NCI-H774 (cell line): ENCODE measurements around the gene ZNF641.

Experiments
- DNase-seq: peaks from one replicate; lab custom pipeline; 2025; lab: John Stamatoyannopoulos, UW

Gene ZNF641

GRCh38 chr12:48350249-48351021, at the start of gene ZNF641:
TSS of gene ZNF641 (minus strand) at chr12:48350919. CDS start at chr12:48348090, 2,829 bp downstream.
- DNase-seq, result peak; percentile 89

- DNase-seq, result no peak
Observed at GRCh38 chr12:48390026-48390425, 39.3 kb upstream of the ZNF641 start.

DNA sequence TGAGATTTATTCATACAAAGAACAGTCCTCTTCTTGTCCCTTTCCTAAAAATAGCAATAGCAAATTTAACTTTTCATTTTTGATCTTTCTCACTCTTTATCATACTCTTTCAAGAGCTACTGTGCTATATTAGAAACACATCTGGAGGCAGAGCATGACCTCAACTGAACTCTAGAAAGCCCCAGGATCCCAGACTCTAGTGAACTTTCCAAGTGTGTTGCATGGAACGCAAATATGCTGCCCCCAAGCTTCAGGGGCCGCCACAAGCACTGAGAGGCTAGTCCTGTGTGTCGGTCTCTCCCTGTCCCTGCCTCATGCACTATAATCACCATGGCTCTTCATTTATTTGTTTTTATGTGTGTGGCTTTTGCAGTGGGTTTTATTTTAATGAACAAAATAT, 38.7 kb upstream of the ZNF641 start:
- no peak for DNase-seq

- no peak for DNase-seq
Observed at GRCh38 chr12:48388938-48389337, 38.2 kb upstream of the ZNF641 start.

DNA sequence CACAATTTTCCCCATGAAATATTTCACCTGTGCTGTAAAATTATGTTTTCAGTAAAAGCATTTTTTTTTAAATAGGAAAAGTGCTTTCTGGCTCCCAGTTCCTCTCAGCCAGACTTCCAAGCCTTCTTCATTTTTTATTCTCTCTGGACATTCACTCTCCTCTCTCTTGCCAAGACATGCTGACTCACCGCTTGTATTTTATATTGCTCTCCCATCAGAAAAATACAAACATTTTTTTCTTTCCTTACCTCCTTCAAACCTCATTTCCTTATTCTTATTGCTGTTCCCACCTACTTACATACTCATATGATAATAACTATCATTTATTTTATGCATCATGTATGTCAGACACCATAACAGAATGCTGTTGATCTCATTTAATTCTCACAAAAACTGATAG, 37.7 kb upstream of the ZNF641 start:
- no peak for DNase-seq

GRCh38 chr12:48380596-48380995, 29.9 kb upstream of the ZNF641 start:
- no peak for DNase-seq

DNA sequence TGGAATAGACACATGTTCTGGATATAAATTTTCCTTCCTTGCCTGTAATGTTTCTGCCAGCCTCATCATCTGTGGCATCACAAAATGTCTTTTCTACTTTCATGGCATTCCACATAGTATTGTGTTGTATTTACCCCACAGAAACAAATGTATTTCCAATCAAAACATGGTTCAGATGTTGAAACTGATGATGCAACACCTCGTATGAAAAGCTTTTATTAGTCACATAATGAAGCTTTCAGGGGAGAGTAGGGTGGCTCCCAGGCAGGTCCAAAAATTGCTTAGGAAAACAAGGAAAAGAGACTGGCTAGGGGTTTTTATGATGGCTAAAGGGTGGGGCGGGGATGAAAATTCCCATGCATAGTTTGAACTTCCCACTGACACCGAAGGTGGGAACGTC, 29.1 kb upstream of the ZNF641 start:
- DNase-seq, result no peak

- no peak for DNase-seq
Observed at GRCh38 chr12:48377646-48378045, 26.9 kb upstream of the ZNF641 start.

DNA sequence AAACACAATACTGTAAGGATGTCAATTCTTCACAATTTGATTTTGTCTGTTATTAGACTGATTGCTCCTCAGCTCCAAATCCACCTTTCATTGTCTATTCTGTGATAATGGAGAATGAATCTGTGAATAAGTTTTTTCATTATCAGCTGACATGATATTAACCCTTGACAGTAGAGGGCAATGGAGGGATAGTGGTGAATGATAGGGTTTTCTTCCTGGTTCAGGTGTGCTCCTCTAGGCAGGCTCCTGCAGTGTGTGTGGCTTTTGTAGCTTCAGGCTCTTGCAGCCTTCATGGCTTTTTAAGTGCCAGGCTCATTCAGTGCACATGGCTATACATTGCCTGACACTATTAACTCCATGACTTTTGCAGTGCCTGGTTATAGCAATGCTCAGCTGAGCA, 23.4 kb upstream of the ZNF641 start:
- DNase-seq, result no peak

DNA sequence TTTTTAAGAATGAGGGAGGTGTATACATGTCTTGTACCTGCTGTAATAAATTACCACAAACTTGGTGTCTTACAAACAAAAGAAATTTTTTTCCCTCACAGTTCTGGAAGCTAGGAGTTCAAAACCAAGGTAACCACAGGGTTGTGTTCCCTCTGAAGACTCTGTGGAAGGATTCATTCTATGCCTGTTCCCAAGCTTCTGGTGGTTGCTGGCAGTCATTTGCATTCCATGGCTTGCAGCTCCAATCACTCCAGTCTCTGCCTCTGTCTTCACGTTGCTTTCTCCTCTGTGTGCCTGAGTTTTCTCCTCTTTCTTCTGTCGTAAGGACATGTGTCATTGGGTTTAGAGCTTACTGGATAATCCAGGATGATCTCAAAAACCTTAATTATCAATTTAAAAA, 15.4 kb upstream of the ZNF641 start:
- no peak for DNase-seq

- DNase-seq, result no peak
Observed at GRCh38 chr12:48361664-48362339, 11.1 kb upstream of the ZNF641 start.

DNA sequence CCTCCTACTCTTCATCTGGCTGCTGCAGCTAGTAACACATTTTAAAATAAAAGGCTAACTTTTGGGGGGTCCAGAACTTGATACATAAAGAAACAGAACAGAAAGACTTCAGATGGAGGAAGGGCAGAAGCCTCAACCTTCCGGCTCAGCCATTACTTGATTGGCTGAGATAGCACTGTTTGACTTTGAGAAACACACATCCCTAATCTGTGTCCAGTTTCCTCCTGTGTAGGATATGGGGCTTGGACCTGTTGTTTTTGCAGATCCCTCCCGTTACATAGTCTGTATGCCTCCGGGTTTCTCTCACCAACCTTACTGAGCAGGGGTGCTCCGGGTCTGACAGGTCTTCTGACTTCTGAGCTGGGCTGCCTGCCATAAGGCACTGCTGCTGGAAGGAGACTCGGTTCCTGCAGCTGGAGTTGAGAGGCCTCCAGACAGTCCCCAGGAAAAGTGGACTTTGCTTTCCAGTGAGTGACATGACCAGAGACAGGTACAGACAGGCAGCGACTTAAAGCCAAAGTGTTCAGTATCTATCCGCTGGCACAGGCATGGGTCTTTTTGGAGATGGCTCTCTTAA, 8.3 kb upstream of the ZNF641 start:
- no peak for DNase-seq

DNA sequence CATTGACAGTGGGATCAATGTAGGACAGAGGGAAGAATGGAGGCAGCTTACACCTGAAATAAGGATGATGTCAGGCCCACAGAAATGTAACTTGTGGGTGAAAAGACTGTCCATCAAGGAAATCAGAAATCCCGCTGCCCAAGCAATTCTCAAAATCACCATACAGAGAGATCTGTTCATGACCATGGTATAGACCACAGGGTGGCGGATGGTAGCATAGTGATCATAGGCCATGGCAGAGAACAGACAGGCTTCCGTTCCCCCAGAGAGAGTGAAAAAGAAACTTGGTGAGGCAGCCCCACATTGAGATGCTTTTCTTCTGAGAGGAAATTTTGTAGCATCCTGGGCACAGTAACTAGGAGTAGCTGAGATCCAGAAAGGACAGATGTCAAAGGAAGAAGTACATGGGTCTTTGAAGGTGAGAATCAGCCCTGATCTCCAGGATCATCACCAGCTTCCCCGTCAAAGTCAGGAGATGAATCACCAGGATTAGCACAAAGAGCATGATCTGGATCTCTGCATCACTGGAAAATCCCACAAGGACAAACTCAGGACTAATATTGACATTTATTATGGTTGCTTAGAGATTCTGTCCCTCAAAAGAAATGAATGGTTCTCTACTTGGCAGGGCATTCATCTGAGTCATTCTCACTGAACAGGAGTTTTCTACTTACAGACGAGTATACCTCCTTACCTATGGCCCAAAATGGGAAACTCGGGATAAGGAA, 5.5 kb upstream of the ZNF641 start:
- no peak for DNase-seq

- no peak for DNase-seq
Observed at GRCh38 chr12:48352157-48352760, 1.5 kb upstream of the ZNF641 start.

DNA sequence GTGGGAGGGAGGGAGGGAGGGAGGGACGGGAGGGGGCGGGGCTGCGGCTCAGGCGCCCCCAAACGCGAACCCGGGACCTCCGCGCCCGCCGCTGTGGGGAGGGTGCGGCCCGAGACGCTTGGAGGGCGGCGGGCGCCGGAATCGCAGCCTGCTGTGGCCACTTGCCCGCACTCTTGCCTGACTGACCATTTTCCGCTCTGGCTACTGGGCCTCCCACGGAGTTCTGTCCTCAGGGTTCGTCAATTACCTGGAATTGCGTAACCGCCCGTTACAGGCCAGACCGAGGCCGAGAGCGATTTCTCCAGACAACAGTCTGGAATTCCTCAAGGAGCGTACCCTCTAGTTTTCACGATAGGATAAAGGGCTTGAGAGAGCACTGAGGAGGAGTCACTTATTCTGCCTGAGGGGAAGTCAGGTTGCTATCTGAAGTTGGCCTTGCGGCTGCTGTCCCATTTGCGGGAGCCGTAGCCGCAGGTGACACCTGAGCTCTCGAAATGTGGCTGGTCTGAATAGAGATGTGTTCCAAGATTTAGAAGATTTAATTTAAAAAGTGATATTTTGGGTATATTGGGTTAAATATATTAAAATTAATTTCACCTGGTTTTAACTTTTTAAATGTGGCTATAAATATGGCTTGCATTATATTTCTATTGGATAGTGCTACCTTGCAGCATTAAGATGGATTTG, 446 bp upstream of the ZNF641 start:
- peak; percentile 79 for DNase-seq

GRCh38 chr12:48349471-48349870, 1.2 kb downstream of the ZNF641 start:
- no peak for DNase-seq

- DNase-seq, result no peak
Observed at GRCh38 chr12:48342980-48343379, 7.7 kb downstream of the ZNF641 start.

- DNase-seq, result no peak
Observed at GRCh38 chr12:48340943-48341342, 9.8 kb downstream of the ZNF641 start.

GRCh38 chr12:48339442-48340117, 11.1 kb downstream of the ZNF641 start:
- no peak for DNase-seq

DNA sequence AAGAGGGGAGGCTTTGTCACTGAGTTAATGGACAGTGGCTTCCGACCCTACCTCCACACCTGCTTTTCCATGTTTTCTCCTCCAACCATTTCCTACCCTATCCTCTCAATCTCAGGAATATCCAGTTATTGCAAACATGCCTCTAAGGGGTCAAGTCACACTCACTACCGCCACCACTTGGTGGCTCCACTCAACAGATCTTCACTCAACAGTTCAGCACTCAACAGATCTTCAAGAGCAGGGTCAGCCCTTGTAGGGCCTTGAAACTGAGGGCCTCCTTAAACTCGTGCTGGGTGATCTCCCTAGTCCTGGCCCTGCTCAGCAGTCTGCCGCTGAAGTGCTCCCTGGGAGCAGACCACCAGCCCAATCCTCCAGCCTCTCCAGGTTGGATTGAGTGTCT, 14.2 kb downstream of the ZNF641 start:
- DNase-seq, result no peak

GRCh38 chr12:48336061-48336460, 14.7 kb downstream of the ZNF641 start:
- no peak for DNase-seq
